ENCODE results near the gene MT2A.

Gene MT2A

DNA sequence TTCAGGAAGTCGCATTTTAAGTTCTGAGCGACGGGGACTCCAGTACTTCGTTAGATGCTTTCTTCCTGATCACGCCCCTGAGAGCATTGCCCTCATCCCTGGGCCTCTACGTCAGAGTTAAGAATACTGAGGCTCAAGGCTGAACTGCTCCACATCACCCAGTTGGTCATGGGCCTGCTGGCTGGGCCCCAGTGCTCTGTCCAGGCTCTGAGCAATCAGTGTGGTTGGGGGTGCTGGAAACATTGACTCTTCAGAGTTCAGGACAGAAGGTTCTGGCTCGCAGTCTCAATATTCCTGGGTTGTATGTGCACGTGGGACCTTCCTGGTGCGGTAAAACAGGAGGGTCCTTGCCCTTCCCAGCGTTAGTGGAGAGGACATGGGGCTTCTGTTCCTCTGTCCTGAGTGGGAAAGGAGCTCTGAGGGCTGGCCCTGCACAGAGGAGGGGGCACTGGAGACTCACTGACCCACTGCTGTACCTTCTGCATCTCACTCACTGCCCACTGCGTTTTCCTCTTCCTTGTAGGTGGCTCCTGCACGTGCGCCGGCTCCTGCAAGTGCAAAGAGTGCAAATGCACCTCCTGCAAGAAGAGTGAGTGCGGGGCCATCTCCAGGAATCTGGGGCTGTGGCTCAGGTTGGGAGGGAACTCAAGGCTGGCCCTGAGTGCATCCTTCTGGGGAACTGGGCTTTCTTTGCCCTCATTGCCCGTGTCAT is 17.7 kb downstream of the MT2A start:
- H3K4me3 ChIP-seq (ENCODE audit: control insufficient read depth, low read depth, low read length), result peak overlapping the region; percentile 81
- DNase-seq (ENCODE audit: low read depth), result peak; percentile 51
- TF ChIP-seq, protein P1, sequence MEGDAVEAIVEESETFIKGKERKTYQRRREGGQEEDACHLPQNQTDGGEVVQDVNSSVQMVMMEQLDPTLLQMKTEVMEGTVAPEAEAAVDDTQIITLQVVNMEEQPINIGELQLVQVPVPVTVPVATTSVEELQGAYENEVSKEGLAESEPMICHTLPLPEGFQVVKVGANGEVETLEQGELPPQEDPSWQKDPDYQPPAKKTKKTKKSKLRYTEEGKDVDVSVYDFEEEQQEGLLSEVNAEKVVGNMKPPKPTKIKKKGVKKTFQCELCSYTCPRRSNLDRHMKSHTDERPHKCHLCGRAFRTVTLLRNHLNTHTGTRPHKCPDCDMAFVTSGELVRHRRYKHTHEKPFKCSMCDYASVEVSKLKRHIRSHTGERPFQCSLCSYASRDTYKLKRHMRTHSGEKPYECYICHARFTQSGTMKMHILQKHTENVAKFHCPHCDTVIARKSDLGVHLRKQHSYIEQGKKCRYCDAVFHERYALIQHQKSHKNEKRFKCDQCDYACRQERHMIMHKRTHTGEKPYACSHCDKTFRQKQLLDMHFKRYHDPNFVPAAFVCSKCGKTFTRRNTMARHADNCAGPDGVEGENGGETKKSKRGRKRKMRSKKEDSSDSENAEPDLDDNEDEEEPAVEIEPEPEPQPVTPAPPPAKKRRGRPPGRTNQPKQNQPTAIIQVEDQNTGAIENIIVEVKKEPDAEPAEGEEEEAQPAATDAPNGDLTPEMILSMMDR (IDR thresholded peaks at IDR 0.05; ENCODE audit: control insufficient read depth, insufficient read depth, low read depth, low read length, missing control alignments), result no peak

DNA sequence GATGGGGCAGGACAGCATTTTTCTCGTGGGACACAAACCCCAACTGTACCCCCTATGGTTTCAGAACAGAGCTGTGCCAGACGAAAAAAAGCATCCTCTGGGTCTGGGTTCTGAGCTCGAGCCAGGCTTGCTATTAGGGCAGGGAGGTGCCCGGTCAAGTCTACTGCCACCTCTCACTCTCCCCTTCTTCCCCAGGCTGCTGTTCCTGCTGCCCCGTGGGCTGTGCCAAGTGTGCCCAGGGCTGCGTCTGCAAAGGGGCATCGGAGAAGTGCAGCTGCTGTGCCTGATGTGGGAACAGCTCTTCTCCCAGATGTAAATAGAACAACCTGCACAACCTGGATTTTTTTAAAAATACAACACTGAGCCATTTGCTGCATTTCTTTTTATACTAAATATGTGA is 18.3 kb downstream of the MT2A start:
- TF ChIP-seq, protein P1 (IDR thresholded peaks at IDR 0.05; ENCODE audit: control insufficient read depth, insufficient read depth, low read depth, low read length, missing control alignments), result no peak
- H3K4me3 ChIP-seq (ENCODE audit: control insufficient read depth, low read depth, low read length), result peak overlapping the region; percentile 81
- no peak for DNase-seq (ENCODE audit: low read depth)

GRCh38 chr16:56628486-56629350 is 20.3 kb downstream of the MT2A start:
- TF ChIP-seq, protein P1 (IDR thresholded peaks at IDR 0.05; ENCODE audit: control insufficient read depth, insufficient read depth, low read depth, low read length, missing control alignments), result no peak
- DNase-seq (ENCODE audit: low read depth), result no peak
- H3K4me3 ChIP-seq (ENCODE audit: control insufficient read depth, low read depth, low read length), result no peak overlapping the region

- H3K4me3 ChIP-seq (ENCODE audit: control insufficient read depth, low read depth, low read length), result no peak overlapping the region
- DNase-seq (ENCODE audit: low read depth), result no peak
Measured at GRCh38 chr16:56629531-56629930, 21.1 kb downstream of the MT2A start.

DNA sequence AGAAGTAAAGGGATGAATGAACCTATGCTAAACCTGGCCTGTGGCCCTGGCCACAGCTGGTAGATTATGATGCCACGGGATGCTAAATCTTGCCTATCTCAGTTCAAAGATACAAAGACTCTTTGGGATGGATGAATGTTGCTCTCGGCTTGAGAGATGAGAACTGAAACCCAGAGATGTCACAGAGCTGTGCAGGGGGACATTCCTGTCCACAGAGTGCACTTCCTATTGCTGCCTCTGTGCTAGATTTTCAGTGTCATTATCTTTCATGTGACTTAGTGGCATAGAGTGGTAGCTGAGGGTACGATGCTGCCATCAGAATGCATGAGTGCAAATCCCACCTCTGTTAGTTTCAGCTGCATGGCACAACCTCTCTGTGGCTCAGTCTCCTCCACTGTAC is 21.8 kb downstream of the MT2A start:
- TF ChIP-seq, protein P1 (IDR thresholded peaks at IDR 0.05; ENCODE audit: control insufficient read depth, insufficient read depth, low read depth, low read length, missing control alignments), result no peak
- no peak overlapping the region for H3K4me3 ChIP-seq (ENCODE audit: control insufficient read depth, low read depth, low read length)
- no peak for DNase-seq (ENCODE audit: low read depth)

More at GRCh38 chr16:56629531-56629930, 21.1 kb downstream of the MT2A start:
- TF ChIP-seq, protein P1 (IDR thresholded peaks at IDR 0.05; ENCODE audit: control insufficient read depth, insufficient read depth, low read depth, low read length, missing control alignments), result no peak

DNA sequence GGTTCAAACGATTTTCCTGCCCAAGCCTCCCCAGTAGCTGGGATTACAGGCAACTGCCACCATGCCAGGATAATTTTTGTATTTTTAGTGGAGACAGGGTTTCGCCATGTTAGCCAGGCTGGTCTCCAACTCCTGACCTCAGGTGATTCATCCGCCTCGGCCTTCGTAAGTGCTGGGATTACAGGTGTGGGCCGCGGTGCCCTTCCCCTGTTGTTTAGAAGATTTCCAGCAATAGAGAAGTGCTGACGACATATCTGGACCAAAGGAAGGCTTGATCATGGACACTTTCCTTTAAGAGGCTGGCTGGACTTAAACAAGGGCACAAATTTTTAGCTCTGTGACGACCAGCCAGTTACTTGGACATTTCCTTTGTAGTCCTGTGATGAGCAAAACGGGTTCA is 22.8 kb downstream of the MT2A start:
- no peak for DNase-seq (ENCODE audit: low read depth)
- no peak overlapping the region for H3K4me3 ChIP-seq (ENCODE audit: control insufficient read depth, low read depth, low read length)
- TF ChIP-seq, protein P1 (IDR thresholded peaks at IDR 0.05; ENCODE audit: control insufficient read depth, insufficient read depth, low read depth, low read length, missing control alignments), result no peak

Measured in AG09309 (cell line).